ENCODE data around the gene ATOSB.

Gene ATOSB

GRCh38 chr9:35091536-35091935 is 24.1 kb downstream of the ATOSB start:
- Histone ChIP-seq H3K36me3 (ENCODE audit: control insufficient read depth in 2 of 2, insufficient read depth in 1 of 2, low read length in 2 of 2) (peaks cover under 1 to 82% of the 10 kb centered on the region in 2 experiments; a peak in 2 of 3 replicates), H3K27ac (ENCODE audit: extremely low read depth, low read depth, low read length) (no peak overlapping the region), H3K4me1 (ENCODE audit: control insufficient read depth, insufficient read depth, low read length) (no peaks in the 10 kb centered on the region), H3K9me3 (ENCODE audit: control insufficient read depth, insufficient read depth, low read depth, low read length) (no peaks in the 10 kb centered on the region), H3K4me3 (ENCODE audit: low read depth, low read length) (no peak overlapping the region)
- CTCF ChIA-PET = interaction anchor here (1.3 to 1.9 kb wide), 2 partner anchors 12 to 192 kb away, joined by 5 to 8 read pairs; partner anchors contain the start of gene STOML2
- no peak for TF ChIP-seq ZNF558 (tag by site-specific recombination; IDR thresholded peaks at IDR 0.05)
- no peak for TF ChIP-seq ZBTB48 (tag by site-specific recombination; IDR thresholded peaks at IDR 0.05)
- no peak for TF ChIP-seq ZNF76 (tag by site-specific recombination; IDR thresholded peaks at IDR 0.05; ENCODE audit: borderline replicate concordance, low read depth)
- TF ChIP-seq ZNF514 (tag by site-specific recombination; IDR thresholded peaks at IDR 0.05) = no peak
- no peak for TF ChIP-seq ZBTB10 (tag by site-specific recombination; IDR thresholded peaks at IDR 0.05)
- TF ChIP-seq ZNF777 (tag by site-specific recombination; IDR thresholded peaks at IDR 0.05; ENCODE audit: borderline replicate concordance) = no peak
- no peak for TF ChIP-seq RBAK (tag by site-specific recombination; IDR thresholded peaks at IDR 0.05)
- TF ChIP-seq ZNF623 (tag by site-specific recombination; IDR thresholded peaks at IDR 0.05) = no peak
- TF ChIP-seq SALL2 (tag by site-specific recombination; IDR thresholded peaks at IDR 0.05; ENCODE audit: borderline replicate concordance) = no peak
- TF ChIP-seq GFI1B (tag by site-specific recombination; IDR thresholded peaks at IDR 0.05) = no peak
- no peak for TF ChIP-seq ZNF302 (tag by site-specific recombination; IDR thresholded peaks at IDR 0.05; ENCODE audit: low read depth)
- POLR2A ChIA-PET = interaction anchor here (0.5 to 8.1 kb wide), 6 partner anchors 9 to 24 kb away, joined by 5 to 73 read pairs (median 8); partner anchors contain the start of genes ATOSB, FANCG, STOML2 and VCP

- CTCF ChIA-PET = no interaction called here
Observed at GRCh38 chr9:35089434-35089833, 26.2 kb downstream of the ATOSB start.

More at GRCh38 chr9:35089434-35089833, 26.2 kb downstream of the ATOSB start:
- Histone ChIP-seq H3K4me3 (ENCODE audit: low read depth, low read length) (no peak overlapping the region), H3K9me3 (ENCODE audit: control insufficient read depth, insufficient read depth, low read depth, low read length) (no peaks in the 10 kb centered on the region), H3K4me1 (ENCODE audit: control insufficient read depth, insufficient read depth, low read length) (no peaks in the 10 kb centered on the region), H3K27ac (ENCODE audit: extremely low read depth, low read depth, low read length) (no peak overlapping the region), H3K36me3 (ENCODE audit: control insufficient read depth in 2 of 2, insufficient read depth in 1 of 2, low read length in 2 of 2) (peaks cover 4 to 85% of the 10 kb centered on the region in 2 experiments; a peak in 2 of 3 replicates)
- no peak for TF ChIP-seq ZNF518A (tag by site-specific recombination; conservative IDR thresholded peaks at IDR 0.05; ENCODE audit: low read depth)
- no peak for TF ChIP-seq ZNF501 (tag by site-specific recombination; IDR thresholded peaks at IDR 0.05)
- no peak for TF ChIP-seq ZNF221 (tag by site-specific recombination; IDR thresholded peaks at IDR 0.05; ENCODE audit: borderline replicate concordance)
- no peak for TF ChIP-seq GLI2 (tag by site-specific recombination; IDR thresholded peaks at IDR 0.05; ENCODE audit: borderline replicate concordance, low read depth)
- no peak for TF ChIP-seq ZNF146 (tag by site-specific recombination; IDR thresholded peaks at IDR 0.05)
- POLR2A ChIA-PET = no interaction called here
